Activated CD8-positive, alpha-beta memory T cell treated with anti-CD3 and anti-CD28 coated beads, Interleukin-2, amount 50 U/mL, for 4 hours (primary cell): ENCODE results near the gene MXD1.

Source experiments
- DNase-seq: peaks from one replicate; pipeline ENCODE4 v3.0.0-alpha.2; 2020

MXD1 gene

DNA sequence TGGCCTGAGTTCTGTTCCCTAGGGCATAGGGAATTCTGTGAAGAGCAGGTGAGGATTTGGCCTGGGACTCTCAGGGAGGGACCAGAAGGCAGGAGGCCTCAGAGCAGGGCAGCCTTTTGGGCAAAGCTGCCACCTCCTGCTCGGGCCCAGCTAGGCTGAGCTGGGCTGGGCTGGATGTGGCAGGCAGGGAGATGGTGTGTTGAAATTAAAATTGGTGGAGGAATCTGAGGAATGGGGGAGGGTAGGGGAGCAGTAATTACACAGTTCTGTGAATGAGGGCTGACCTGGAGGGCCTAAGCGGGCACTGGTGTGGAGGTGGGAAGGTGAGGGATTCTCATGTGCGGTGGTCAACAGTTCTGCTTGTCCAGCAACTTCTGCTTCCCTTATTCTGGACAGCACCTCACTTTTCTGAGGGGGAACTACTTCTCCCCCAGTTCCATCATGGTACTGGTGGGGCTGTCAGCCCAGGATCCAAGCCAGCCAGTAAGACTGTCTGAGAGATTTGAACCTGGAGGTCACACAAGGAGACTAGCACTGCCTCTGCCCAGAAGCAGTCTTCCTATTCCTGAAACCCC, 68.6 kb downstream of the MXD1 start:
- no peak for DNase-seq

DNA sequence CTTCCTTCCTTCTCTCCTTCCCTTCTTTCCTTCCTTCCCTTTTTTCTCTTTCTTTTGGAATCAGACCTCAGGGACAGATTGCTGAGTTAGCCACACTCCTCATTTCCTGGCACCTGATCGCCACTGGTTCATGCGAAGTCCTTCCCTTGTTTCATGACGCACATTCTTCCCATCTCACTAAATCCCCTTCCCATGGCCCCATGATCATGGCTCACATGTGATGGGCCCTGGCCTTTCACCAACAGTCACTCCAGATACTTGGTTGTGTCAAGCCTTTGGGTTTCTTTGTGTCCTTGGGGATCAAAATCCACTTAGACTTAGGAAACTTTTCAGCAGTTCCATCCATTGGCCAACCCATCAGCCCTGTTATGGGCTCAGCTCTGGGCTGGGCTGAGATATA, 70.3 kb downstream of the MXD1 start:
- no peak for DNase-seq

DNA sequence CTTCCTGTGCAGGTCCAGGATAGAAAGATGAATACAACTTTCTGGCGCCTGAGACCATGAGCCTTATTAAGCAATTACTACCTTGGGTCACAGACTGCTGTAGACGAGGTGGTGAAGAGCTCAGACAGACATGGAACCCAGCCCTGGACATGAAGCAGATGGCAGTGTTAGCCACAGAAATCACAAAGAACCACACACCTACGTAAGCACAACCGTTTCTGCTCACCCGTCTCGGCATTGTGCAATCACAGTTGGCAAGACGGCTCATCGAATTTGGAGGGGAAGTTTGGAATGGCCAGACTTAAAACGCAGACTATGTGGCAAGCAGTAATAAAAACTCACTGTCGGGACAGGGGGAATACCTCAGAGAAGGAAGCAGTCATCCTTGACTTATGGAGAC, 70.8 kb downstream of the MXD1 start:
- no peak for DNase-seq

DNA sequence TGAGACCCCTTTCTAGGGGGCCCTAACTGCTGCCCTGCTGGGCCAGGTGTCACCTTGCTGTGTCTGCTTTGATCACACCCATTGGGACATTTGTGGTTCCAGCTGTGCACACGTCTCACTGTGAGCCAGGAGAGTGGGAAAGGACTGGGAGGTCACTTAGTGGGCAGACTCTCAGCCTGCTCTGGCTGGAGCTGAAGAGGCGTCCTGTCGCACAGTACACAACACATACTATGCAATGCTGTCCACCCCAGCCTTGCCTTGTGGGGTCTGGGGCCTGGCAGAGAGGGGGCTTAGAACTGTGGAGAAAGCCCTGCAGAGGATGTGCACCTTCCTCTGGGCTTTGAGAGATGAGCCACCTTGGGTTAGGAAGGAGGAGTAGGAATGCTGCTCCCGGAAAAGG, 71.8 kb downstream of the MXD1 start:
- no peak for DNase-seq

DNA sequence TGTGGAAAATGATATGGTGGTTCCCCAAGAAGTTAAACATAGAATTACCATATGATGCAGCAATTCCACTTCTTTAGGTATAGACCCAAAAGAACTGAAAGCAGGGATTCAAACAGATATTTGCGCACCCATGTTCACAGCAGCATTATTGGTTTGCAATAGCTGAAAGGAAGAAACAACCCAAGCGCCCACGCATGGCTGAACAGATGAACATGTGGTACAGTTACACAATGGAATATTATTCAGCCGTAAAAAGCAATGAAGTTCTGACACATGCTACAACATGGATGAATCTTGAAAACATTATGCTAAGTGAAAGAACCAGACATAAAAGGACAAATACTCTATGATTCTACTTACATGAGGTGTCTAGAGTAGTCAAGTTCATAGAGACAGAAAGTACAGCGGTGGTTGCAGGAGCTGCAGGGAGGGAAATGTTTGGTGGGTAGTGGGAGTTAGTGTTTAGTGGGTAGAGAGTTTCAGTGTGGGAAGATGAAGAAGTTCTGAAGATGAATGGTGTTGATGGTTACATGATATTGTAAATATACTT, 73.3 kb downstream of the MXD1 start:
- no peak for DNase-seq

DNA sequence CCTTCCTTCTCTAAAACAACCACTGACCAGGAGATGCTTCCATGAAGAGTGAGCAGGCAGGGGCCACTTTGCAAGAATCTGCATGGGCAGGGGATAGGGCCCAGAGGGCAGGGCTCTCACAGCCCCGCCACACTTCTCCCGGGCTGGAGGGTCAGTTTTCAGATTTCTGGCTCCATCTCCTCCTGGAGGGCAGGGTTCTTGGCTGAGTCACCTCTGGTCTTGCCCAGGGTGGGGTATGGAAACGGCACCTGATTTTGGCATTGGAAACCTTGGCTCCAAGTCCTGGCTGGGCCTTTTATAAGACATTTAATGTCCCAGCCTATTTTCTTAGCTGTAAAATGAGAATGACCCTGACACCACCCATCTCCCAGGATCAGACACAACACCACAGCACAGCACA, 74.1 kb downstream of the MXD1 start:
- no peak for DNase-seq

DNA sequence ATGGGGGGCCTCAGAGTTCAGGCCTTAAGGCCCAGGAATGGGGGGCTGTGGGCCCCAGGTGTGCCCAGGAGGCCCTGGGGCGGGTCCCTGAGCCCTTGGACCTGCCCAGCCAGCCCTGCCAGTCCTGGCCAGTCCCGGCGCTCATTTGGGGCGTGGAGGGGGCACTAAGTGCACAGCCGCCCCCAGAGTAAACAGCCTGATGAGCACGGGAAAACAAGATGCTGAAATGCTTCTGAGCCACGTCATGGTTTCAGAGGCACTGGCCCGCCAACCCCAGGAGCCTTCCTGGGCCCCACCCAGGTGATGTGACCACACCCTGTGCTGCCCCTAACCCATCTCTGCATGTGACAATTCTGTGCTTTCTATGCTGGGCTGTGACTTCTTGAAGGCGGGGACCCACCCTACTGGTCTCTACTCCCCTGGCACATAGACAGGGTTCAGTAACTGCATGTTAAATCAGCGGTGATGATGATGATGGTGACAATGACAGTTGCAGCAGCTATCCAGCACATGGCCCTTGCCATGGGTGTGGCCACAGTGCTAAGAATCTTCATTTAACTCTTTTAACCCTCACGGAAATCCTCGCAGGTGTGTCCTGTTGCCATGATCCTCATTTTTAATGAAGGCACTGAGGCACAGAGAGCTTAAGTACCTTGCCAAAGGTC, 74.7 kb downstream of the MXD1 start:
- no peak for DNase-seq
